PC-3 (cell line): Measurements from ENCODE around the gene UBE2R2.

Experiments used
- CTCF ChIP-seq: fragments of 300-600 bp; sonication (generic); conservative IDR thresholded peaks from 2 replicates; pipeline ENCODE4 v1.5.1; 2017; ENCODE audit warnings: antibody characterized with exemption, low read depth, mild to moderate bottlenecking, low read length
- EZH2 ChIP-seq: fragments of 300-600 bp; sonication (generic); IDR thresholded peaks from one replicate; pipeline ENCODE4 v1.6.1; 2017; ENCODE audit warnings: antibody characterized with exemption, mild to moderate bottlenecking, low read length; ENCODE audit not compliant: unreplicated experiment

GRCh38 chr9:33795281-33795680 is 21.7 kb upstream of the UBE2R2 start, which contains the start of gene PRSS3:
- TF ChIP-seq CTCF = no peak
- TF ChIP-seq EZH2 = no peak
